ENCODE results near the gene SNTB2.

DNA sequence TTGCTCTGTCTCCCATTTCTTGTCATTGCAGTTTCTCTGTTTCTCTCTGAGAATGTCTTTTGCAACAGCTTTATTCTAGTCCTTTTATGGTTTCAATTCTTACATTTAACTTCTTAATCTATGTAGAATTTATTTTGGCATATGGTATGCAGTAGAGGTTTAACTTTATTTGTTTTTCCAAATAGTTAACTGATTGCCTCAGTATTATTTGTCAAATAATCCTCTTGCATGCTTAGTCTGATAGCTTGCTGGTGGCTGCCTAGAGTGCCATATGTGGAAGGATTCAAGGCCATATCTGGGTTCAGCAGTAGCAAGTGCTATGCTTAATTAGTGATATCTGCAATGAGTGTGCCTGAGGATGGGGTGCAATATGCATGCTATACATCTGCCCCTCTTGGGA, 6.9 kb downstream of the SNTB2 start:
- TF ChIP-seq POLR2A (IDR thresholded peaks at IDR 0.05) (no peak), CTCF (IDR thresholded peaks at IDR 0.05) (no peak)
